Panc1 (cell line): Measurements from ENCODE around the gene MAF. TPM values are rescaled to one million over a fixed set of nuclear protein-coding genes. Genes with fewer than 3 reads are reported as not detected.

Experiments
- ATAC-seq: fragments of 200-7000 bp; cut with Tn5 transposase; 2 replicates; pipeline ENCODE4 v1.9.1; 2020; ENCODE audit warnings: mild to moderate bottlenecking, moderate library complexity
- BruUV-seq: library from RNA; stranded (reverse); fragments of 400-500 nt; replicated peaks from 2 replicates; lab custom pipeline; 2021; lab: Mats Ljungman, UMichigan
- CTCF ChIA-PET: fragments of 300-600 bp; sonication (Branson Sonifier 250); formaldehyde crosslinking; loops from one replicate; lab custom pipeline; 2022; ENCODE audit warnings: antibody characterized with exemption; lab: Charles Lee
- POLR2A ChIA-PET: fragments of 300-600 bp; sonication (Branson Sonifier 250); formaldehyde crosslinking; loops from one replicate; lab custom pipeline; 2022; ENCODE audit warnings: antibody characterized with exemption; lab: Charles Lee
- DNase-seq: peaks from one replicate; pipeline ENCODE4 v3.0.0-alpha.2; 2010; ENCODE audit warnings: low read depth, low spot score
- H3K27ac ChIP-seq: 2 replicates; pipeline ENCODE4 v1.5.1; 2011; ENCODE audit warnings: mild to moderate bottlenecking, low read length, inconsistent platforms
- H3K27me3 ChIP-seq: fragments of 200-500 bp; sonication (Bioruptor generic); 2 replicates; pipeline ENCODE4 v1.6.0; 2014; ENCODE audit warnings: low read length, inconsistent platforms; ENCODE audit not compliant: control insufficient read depth, insufficient read depth
- H3K36me3 ChIP-seq: fragments of 200-500 bp; sonication (Bioruptor generic); 2 replicates; pipeline ENCODE4 v1.5.1; 2014; ENCODE audit warnings: inconsistent platforms, mild to moderate bottlenecking, low read length, moderate library complexity; ENCODE audit not compliant: control insufficient read depth, insufficient read depth
- H3K4me1 ChIP-seq: 2 replicates; pipeline ENCODE4 v1.5.1; 2011; ENCODE audit warnings: inconsistent platforms, mild to moderate bottlenecking, low read length, moderate library complexity; ENCODE audit not compliant: control insufficient read depth, insufficient read depth
- H3K4me3 ChIP-seq, 2 experiments: 2 replicates each; pipeline ENCODE4 v1.5.1; 2011 to 2012; ENCODE audit warnings: low read depth in 2 of 2, low read length in 2 of 2, mild to moderate bottlenecking in 2 of 2, inconsistent platforms in 1 of 2, moderate library complexity in 1 of 2
- H3K9me3 ChIP-seq: fragments of 200-500 bp; sonication (Bioruptor generic); 2 replicates; pipeline ENCODE4 v1.5.1; 2014; ENCODE audit warnings: low read depth, mild to moderate bottlenecking, inconsistent platforms, low read length, moderate library complexity; ENCODE audit not compliant: control insufficient read depth, insufficient read depth
- CTCF ChIP-seq: fragments of 450-650 bp; IDR thresholded peaks from 2 replicates; pipeline ENCODE4 v1.5.1; 2017; ENCODE audit warnings: mild to moderate bottlenecking
- POLR2AphosphoS5 ChIP-seq: IDR thresholded peaks from 2 replicates; pipeline ENCODE4 v1.6.1; 2012; ENCODE audit warnings: mild to moderate bottlenecking, low read depth, low read length, moderate library complexity
- SIN3A ChIP-seq: IDR thresholded peaks from 2 replicates; pipeline ENCODE4 v1.6.1; 2012; ENCODE audit warnings: low read depth, mild to moderate bottlenecking, low read length, moderate library complexity, borderline replicate concordance; ENCODE audit not compliant: insufficient read depth
- TCF7L2 ChIP-seq: IDR thresholded peaks from 2 replicates; pipeline ENCODE4 v1.6.1; 2011; ENCODE audit warnings: mild to moderate bottlenecking, low read depth, low read length, inconsistent platforms
- in situ Hi-C: cut with HindIII; loops from 2 replicates; pipeline ENCODE4 v1.10.0; 2016; ENCODE audit warnings: low sequenced_read_pairs, low pct_unique_long_range_greater_than_20kb
- intact Hi-C: fragments of 100-400 bp; cut with micrococcal nuclease; formaldehyde crosslinking; loops from one replicate; pipeline ENCODE4 v1.10.0; 2022; ENCODE audit not compliant: unreplicated experiment
- total RNA-seq: library from RNA; stranded (reverse); gene quantifications from one replicate; pipeline ENCODE4 v1.2.1, GENCODE V29; 2021; ENCODE audit not compliant: unreplicated experiment
- TF ChIP-seq, protein P1 (sequence below), 2 experiments: IDR thresholded peaks; 2 replicates each; pipeline ENCODE4 v1.6.1; 2011 to 2012; ENCODE audit warnings: low read depth in 2 of 2, control low read depth in 1 of 2, low read length in 1 of 2, mild to moderate bottlenecking in 1 of 2, moderate library complexity in 1 of 2; ENCODE audit not compliant: insufficient read depth in 1 of 2

MAF gene
- total RNA-seq, 1 experiment from 2014 or later = 0.46 TPM

GRCh38 chr16:79599837-79600637 lies 500 bp downstream of the MAF start:
- intact Hi-C loops = loop anchor here (5.0 kb wide), 1 partner anchor 893 kb away; no protein-coding TSS in a partner anchor
- no peaks in the 10 kb centered on the region for H3K36me3 ChIP-seq
- in situ Hi-C loops = no loop called here
- CTCF ChIA-PET = interaction anchor here (0.6 to 1.1 kb wide), 2 partner anchors 717 to 893 kb away, joined by 3 to 4 read pairs; no protein-coding TSS in a partner anchor
- DNase-seq (no peak), ATAC-seq (peak; percentile 72)
- no TSS peak for BruUV-seq
- POLR2A ChIA-PET = no interaction called here
- peaks cover 10% of the 10 kb centered on the region for H3K27me3 ChIP-seq
- TF ChIP-seq TCF7L2 = no peak
- TF ChIP-seq, protein P1, sequence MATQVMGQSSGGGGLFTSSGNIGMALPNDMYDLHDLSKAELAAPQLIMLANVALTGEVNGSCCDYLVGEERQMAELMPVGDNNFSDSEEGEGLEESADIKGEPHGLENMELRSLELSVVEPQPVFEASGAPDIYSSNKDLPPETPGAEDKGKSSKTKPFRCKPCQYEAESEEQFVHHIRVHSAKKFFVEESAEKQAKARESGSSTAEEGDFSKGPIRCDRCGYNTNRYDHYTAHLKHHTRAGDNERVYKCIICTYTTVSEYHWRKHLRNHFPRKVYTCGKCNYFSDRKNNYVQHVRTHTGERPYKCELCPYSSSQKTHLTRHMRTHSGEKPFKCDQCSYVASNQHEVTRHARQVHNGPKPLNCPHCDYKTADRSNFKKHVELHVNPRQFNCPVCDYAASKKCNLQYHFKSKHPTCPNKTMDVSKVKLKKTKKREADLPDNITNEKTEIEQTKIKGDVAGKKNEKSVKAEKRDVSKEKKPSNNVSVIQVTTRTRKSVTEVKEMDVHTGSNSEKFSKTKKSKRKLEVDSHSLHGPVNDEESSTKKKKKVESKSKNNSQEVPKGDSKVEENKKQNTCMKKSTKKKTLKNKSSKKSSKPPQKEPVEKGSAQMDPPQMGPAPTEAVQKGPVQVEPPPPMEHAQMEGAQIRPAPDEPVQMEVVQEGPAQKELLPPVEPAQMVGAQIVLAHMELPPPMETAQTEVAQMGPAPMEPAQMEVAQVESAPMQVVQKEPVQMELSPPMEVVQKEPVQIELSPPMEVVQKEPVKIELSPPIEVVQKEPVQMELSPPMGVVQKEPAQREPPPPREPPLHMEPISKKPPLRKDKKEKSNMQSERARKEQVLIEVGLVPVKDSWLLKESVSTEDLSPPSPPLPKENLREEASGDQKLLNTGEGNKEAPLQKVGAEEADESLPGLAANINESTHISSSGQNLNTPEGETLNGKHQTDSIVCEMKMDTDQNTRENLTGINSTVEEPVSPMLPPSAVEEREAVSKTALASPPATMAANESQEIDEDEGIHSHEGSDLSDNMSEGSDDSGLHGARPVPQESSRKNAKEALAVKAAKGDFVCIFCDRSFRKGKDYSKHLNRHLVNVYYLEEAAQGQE (IDR thresholded peaks at IDR 0.05; ENCODE audit: insufficient read depth in 1 of 2, low read depth in 2 of 2, low read length in 1 of 2) = no peak
- TF ChIP-seq SIN3A = no peak
- TF ChIP-seq CTCF = no peak
- TF ChIP-seq POLR2AphosphoS5 = no peak
- peak overlapping the region; percentile 32 to 52 for H3K4me3 ChIP-seq
- H3K27ac ChIP-seq = no peak overlapping the region
- H3K9me3 ChIP-seq = no peaks in the 10 kb centered on the region
- peaks cover 4% of the 10 kb centered on the region; the same call in 1 of the 2 replicates for H3K4me1 ChIP-seq

DNA sequence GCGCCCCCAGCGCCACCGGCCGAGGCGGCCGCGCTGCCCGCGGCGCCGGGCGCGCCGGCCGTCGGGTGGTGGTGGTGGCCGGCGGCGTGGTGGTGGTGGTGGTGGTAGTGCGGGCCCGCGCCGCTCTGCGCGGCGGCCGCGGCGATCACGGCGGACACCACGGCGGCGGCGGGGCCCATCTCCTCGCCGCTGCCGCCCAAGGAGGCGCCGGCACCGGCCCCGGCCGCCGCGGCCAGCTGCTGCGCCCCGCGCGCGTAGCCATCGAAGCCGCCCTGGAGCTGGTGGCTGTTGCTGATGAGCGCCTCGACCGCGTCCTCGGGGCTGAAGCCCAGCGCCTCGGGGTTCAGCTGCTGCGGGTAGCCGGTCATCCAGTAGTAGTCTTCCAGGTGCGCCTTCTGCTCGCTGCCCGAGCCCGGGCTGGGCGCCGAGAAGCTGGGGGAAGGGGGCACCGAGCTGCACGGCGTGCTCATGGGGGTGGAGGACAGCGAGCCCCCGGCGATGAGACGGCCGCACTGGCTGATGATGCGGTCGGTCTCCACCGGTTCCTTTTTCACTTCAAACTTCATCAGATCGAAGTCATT lies 1.2 kb downstream of the MAF start:
- peak; percentile 40; the same call in 1 of the 2 replicates for ATAC-seq
- intact Hi-C loops = no loop called here
- DNase-seq = no peak
- peaks cover 4% of the 10 kb centered on the region; the same call in 1 of the 2 replicates for H3K4me1 ChIP-seq
- H3K9me3 ChIP-seq = no peaks in the 10 kb centered on the region
- no TSS peak for BruUV-seq
- no peak overlapping the region for H3K27ac ChIP-seq
- H3K27me3 ChIP-seq = peaks cover 10% of the 10 kb centered on the region
- in situ Hi-C loops = no loop called here
- CTCF ChIA-PET = no interaction called here
- TF ChIP-seq, protein P1 (IDR thresholded peaks at IDR 0.05; ENCODE audit: insufficient read depth in 1 of 2, low read depth in 2 of 2, low read length in 1 of 2) = no peak
- TF ChIP-seq SIN3A = no peak
- POLR2A ChIA-PET = no interaction called here
- peak overlapping the region; percentile 9 to 16; a peak in 2 of 4 replicates for H3K4me3 ChIP-seq
- H3K36me3 ChIP-seq = no peaks in the 10 kb centered on the region
